GM12875 (cell line): ENCODE measurements around the gene IRX4.

Experiments used
- H3K4me3 ChIP-seq: one replicate; pipeline ENCODE4 v1.5.1; 2011; ENCODE audit warnings: low read depth, low read length, control low read depth
- CTCF ChIP-seq: IDR thresholded peaks from 2 replicates; pipeline ENCODE4 v1.5.1; 2011; ENCODE audit warnings: low read depth, mild to moderate bottlenecking, control low read depth, inconsistent platforms, low read length, moderate library complexity, borderline replicate concordance; ENCODE audit not compliant: insufficient read depth

Gene IRX4

GRCh38 chr5:1881098-1881572 is 1.6 kb downstream of the IRX4 start:
- no peak overlapping the region for H3K4me3 ChIP-seq
- no peak for TF ChIP-seq CTCF

GRCh38 chr5:1880377-1881025 is 2.2 kb downstream of the IRX4 start:
- no peak overlapping the region for H3K4me3 ChIP-seq
- TF ChIP-seq CTCF, result no peak

GRCh38 chr5:1879292-1880263 is 3.1 kb downstream of the IRX4 start:
- no peak overlapping the region for H3K4me3 ChIP-seq
- TF ChIP-seq CTCF, result no peak

GRCh38 chr5:1878050-1878849 is 4.5 kb downstream of the IRX4 start:
- H3K4me3 ChIP-seq, result no peak overlapping the region
- TF ChIP-seq CTCF, result no peak

- H3K4me3 ChIP-seq, result no peak overlapping the region
- TF ChIP-seq CTCF, result no peak
These were observed 5.3 kb downstream of the IRX4 start for GRCh38 chr5:1877103-1878049.

GRCh38 chr5:1876660-1877064 is 6.1 kb downstream of the IRX4 start:
- TF ChIP-seq CTCF, result no peak
- no peak overlapping the region for H3K4me3 ChIP-seq
